HL-60/S4 treated with retinoic acid at 250 ng/mL for 4 days and 3 days (cell line): ENCODE results near the gene DDX1.
"Not testable (repeated sequence)": the region's sequence is repeated elsewhere in the genome, so short reads cannot be mapped to it uniquely, and the experiment has no call there.

Source experiments
- in situ Hi-C: fragments of 300-500 bp; cut with MboI; formaldehyde crosslinking; loops from 2 replicates; pipeline ENCODE4 v1.7.0; 2022; ENCODE audit warnings: low sequenced_read_pairs

DDX1 gene

DNA sequence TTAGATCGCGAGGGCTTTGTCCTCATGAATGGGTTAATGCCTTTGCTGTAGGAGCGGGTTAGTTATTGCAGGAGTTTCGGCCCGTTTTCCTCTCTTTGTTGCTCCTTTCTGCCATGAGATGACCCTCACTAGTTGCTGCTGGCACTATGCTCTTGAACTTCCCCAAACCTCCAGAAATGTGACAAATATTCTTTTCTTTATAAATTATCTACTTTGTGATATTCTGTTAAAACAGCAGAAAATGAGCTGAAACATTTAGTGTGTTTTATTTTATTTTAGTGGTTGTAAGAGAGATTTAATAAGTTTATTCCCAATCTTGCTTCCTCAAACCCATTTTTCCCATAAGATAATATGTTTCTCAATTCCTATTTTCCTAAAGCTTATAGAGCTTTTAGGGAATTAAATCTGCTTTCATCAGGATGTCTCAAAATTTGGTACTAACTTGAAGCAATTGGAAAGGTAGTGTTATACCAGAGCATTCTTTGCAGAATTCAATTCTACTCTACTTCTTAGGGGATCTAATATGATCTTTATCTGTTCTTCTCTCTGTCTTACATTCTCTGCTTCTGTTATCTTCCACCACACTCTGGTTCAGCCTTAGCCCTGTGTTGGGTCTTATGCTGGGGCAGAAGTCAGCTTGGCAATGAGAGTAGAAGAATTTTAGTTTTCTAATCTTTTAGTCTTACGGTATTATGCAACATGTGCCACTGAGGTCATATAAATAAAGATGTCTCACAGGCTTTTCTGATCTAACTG is 23.1 kb downstream of the DDX1 start:
- in situ Hi-C loops, result no loop called here

DNA sequence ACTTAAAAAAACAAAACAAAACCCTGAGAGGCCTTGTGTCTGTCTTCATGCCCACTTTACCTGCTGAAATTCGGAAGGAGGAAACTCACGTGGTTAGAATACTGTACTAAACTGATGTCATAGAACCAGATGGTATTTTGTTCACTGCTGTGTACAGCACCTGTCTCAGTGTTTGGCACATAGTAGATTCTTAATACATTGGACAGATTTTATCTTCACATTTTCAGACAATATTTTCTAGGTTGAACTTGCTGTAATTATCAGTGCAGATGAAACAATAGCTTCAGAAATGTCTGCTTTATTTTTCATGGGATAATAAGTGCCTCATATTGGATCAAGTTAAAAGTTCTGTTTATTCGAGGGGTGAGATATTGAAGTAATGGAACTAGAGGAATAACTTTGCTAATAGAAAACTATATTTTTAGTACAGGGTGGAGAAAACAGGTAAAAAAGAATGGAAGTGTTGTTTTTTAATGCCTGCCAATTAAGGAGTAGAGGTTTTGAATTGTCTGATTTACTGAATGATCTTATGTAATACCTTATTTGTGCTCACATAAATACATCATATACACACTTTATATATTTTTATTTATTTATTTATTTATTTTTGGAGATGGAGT is 23.7 kb downstream of the DDX1 start:
- in situ Hi-C loops, result no loop called here

DNA sequence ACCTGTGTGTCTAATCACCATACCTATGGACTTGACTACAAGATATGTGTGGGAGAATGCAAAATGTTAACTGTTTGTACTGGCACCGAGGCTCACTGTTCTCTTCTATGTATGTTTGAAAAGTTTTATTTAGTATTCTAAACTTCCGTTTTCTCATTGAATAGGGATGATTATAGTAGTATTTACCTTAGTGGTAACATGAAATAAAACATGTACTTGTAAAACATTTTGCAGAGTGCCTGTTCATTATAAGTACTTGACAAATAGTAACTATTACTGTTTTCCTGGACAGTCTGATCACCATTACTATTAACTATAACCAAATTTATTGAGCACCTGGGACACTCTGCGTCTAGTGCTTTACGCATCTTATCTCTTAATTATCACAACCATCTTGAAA is 24.8 kb downstream of the DDX1 start:
- in situ Hi-C loops, result no loop called here

DNA sequence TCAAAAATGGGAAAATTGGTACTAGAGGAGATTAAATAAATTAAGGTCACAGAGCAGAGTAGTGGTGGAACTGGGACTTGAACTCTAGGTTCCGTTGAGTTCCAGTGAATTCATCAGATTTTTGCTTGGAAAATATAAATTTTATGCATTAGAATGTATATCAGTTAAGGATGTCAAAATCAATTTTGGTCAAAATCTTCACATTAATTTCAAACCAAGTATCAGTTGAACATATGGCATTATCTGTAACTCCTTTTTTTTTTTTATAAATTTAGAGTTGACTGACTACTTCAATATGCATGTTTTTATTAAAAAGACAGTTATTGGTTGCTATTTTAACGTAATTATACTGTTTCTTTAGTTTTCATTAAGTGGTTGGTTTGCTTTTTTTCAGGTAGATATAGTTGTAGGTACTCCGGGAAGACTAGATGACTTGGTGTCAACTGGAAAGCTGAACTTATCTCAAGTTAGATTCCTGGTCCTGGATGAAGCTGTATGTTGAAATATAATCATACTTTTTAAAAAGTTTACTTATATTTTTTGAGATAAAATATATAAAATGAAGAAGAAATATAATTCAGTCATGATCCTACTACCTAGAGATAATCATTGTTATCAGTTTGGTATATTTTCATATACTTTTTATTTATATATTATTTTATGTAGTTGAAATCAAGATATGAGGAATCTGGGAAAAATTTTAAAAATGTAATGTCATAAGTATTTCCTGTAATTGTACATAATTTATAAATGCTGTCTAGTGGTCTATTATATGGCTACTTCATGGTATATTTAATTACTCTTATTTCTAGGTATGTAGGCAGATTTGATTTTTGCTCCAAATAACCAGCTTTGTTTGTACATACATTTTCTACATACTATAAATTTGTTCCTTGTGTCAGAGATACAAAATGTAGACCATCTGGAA is 25.4 kb downstream of the DDX1 start:
- in situ Hi-C loops, result no loop called here

DNA sequence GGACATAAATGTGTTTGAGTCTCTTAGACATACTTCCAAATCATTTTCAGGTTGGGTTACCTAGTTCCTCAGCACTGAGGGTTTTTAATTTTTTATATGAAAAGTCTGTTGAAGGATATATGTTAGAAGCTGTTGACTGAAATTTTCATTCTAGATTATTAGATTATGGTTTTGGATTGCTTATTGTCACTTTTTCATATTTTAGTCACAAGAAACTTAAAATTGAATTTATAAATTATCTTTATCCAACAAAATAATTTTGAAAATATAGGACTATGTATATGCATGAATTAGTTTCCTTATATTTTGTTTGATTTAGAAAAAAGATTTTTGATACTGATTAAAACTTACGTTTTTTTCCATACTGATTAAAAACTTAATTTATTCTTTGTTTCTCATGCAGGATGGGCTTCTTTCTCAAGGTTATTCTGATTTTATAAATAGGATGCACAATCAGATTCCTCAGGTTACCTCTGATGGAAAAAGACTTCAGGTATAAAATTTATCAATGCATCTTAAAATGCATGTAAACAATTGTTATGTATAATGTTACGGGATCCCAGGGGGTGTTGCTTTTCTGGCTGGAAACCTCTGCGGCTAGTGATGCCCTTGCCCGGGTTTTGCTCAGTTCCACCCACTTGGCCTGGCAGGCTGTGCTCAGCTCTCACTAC is 26.2 kb downstream of the DDX1 start:
- in situ Hi-C loops, result no loop called here

DNA sequence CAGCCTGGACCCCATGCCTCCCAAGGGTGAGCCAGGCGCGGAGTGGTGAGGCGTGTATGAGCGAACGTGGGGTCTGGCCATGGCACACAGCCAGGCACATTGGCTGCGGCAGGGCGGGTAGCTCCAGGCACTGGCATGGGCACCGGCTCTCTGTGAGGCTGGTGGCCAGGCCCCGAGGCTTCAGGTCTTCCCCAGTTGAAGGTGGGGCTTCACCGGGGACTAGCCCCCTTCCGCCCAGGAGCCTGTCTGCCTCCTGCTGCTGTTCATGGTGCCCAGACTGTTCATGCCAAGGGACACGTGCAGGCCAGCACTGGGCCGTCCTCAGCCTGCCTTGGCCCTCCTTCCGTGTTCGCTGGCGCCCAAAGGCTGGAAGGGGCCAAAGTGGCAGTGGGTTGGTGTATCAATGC is 26.8 kb downstream of the DDX1 start:
- in situ Hi-C loops, result no loop called here

DNA sequence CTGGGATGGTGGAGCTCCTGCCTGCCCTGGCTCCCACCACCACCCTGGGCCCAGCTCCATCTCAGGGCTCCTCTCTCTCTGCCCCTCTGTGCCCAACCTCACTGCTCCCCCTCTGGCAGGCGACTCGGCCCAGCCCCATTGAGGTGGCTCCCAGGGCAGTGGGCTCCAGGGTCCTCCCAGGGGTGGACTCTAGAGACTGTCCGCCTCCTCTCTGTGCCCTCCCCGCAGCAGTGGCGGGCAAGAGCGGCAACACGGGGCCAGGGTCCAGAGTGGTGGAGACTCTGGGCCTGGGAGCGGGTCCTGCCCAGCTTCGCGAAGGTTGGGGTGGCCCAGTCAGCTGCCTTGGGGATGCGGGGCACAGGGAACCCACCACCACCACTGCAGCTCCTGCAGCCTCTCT is 27.4 kb downstream of the DDX1 start:
- in situ Hi-C loops, result no loop called here

DNA sequence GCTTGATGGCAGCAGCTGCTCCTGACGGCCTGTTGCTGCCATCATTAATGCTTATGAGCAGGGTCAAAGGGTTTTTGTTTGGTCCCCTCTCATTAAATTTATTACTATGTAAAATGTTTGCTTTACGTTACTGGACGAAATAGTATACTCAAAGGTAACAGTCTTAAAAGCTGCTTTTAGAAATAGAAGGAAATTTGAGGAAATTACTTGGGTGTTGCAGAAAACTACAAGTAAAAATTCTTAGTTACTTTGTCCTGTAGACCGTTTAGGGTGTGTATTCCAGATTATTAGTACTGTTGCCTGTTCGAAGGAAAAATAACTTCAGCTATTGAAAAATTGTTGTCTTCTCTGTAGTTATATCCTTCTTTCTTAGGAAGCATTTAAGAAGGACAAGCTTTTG is 27.8 kb downstream of the DDX1 start:
- in situ Hi-C loops, result no loop called here

DNA sequence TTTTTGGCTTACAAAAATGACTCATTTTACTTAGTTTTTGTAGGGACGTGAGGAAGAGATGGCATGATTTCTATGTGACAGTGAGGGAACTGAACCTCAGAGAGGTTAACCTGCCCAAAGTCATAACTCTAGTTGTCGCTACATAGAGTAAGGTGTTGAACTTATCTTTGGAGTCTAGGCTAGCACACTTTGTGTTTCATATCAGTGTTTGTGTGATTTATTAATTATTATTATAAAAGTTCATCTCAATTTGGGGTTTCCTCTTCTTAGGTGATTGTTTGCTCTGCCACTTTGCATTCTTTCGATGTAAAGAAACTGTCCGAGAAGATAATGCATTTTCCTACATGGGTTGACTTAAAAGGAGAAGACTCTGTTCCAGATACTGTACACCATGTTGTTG is 28.3 kb downstream of the DDX1 start:
- in situ Hi-C loops, result no loop called here

DNA sequence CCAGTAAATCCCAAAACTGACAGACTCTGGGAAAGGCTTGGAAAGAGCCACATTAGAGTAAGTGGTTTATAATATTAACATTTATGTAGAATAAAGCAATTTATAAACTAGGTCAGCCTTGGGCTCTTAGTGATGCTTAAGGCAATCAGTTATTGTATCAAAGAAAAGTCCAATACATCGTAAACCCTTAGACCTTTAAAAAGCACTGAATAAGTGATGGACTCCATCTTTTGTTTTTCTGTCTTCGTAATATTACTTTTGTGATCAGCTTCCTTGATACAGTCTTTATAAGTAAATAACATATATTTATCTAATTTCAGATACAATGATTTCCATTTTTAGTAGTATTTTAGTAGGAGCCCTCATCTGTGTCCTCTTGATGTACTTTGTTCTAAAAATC is 28.7 kb downstream of the DDX1 start:
- in situ Hi-C loops, result no loop called here

DNA sequence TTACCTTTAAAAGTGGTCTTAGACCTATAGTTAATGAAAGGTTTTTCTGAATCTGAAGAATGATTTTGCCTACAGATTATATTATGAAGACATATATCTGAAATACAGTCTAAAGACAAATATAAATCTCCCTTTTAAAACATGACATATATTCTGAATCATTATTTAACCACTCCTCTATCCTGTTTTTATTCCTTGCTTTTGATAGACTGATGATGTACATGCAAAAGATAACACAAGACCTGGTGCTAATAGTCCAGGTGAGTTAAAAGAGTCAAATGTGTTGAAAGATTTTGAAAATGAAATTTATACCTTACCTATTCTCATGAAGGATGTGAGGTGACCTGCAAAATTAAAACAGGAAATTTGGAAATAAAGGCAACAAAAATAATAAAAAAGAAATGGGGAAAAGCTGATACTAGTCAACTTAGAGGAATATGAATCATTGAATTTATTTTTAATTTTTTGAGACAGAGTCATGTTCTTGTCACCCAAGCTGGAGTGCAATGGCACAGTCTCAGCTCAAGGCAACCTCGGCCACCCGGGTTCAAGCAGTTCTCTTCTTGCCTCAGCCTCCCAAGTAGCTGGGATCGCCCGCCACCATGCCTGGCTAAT is 29.3 kb downstream of the DDX1 start:
- in situ Hi-C loops, result no loop called here

DNA sequence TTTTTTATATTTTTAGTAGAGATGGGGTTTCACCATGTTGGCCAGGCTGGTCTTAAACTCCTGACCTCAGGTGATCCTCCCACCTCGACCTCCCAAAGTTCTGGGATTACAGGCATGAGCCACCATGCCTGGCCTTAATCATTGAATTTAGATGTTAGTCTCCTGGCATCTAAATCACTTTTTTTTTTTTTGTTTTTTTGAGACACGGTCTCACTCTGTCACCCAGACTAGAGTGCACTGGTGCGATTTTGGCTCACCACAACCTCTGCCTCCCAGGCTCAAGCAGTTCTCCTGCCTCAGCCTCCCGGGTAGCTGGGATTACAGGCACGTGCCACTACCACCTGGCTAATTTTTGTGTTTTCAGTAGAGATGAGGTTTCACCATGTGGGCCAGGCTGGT is 29.8 kb downstream of the DDX1 start:
- in situ Hi-C loops, result not testable (repeated sequence)

DNA sequence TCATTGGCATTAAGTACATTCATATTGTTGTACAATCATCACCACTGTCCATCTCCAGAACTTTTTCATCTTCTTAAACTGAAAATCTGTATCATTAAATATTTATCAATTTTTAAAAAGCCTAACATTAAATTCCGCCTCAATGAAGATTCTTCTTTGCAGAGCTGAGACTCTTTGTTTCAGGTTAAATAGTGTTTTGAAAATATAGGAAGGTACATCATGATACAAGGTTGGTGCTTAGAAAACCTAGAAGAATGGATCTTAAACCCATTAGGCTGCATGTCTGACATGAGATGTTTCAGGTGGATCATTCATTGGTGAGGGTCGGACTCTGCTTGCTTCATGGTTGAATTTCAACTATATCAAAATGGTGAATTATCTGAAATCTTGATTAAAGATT is 30.5 kb downstream of the DDX1 start:
- in situ Hi-C loops, result no loop called here

DNA sequence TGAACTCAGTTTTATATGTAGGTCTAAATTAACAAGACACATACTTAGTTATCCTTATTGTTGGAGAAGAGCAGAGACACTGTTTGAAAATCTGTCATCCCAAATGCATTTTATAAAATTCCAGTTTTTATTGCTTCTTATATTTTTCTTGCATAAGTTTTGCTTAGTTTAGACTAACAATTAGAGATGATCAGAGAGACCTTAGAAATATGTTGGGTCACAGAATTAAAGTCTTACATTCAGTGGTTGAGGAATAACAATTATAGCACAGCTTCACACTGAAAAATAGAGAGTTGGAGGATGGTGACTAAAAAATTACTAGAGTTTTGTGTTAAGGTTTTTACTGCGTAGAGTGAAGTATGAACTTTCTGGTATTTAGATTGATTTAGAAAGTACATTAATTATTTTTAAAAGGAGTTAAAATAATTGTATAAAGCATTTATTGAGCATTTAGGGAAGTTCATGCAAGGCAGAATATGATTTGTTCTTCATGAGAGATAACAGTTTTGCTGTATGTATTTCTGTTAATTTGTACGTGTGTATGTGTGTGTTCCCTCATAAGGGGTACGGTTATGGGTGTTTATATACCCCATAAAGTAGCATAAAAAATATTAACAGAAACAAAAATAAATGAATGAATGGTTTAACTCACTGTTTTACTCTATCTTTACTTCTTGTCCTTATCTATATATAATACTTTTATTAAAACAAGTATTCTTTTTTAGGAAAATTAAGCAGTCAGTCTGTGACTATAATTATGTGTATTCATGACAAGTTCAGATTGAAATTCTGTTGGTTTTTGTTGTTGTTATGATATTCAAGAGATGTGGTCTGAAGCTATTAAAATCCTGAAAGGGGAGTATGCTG is 31.2 kb downstream of the DDX1 start:
- in situ Hi-C loops, result no loop called here

DNA sequence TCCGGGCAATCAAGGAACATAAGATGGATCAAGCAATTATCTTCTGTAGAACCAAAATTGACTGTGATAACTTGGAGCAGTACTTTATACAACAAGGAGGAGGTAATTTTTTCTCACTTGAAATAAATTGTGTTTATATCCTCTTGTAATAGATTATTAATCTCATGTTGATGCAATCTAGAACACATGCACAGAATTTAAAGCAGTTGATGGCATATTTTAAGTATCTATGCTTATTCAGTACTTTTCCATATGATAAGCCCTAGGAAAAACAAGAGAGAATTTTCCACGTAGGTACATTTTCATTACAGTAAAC is 31.8 kb downstream of the DDX1 start:
- in situ Hi-C loops, result no loop called here

DNA sequence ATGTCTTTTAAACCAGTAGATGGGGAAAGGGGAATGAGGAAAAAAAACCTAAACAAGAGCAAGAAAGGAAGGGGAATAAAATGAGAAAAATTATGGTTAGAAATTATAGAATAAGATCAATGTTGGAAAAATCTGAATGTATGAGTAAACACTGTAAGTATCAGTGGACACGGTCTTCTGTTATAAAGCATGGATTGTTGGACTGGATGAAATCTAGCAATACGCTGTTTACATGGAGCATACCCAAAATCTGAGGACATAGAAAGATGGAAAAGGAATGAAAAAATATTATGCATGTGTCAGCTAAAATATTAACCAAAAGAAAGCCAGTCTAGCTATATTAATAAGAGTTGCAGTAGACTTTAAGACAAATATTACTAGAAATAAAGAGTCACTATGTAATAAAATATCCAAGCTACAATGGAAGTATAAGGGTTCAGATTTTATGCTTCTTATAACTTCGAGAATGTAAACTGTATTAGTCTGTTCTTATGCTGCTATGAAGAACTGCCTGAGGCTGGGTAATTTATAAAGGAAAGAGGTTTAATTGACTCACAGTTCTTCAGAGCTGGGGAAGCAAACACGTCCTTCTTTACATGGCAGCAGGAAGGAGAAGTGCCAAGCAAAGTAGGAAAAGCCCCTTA is 32.4 kb downstream of the DDX1 start:
- in situ Hi-C loops, result no loop called here

DNA sequence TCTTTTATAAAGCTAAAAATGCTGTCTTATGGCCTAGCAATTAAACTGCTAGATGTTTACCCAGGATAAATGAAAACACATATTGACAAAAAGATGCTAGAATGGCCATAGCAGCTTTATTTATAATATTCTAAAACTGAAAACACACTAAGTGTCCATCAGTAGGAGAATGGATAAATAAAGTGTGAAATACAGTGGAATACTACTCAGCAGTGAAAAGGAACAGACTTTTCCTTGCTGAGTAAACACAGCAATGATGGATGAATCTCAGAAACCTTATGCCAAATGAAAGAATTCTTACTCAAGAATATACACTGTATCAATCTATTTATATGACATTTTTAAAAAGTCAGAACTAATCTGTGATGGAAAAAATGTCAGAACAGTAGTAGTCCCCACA is 33.2 kb downstream of the DDX1 start:
- in situ Hi-C loops, result no loop called here

DNA sequence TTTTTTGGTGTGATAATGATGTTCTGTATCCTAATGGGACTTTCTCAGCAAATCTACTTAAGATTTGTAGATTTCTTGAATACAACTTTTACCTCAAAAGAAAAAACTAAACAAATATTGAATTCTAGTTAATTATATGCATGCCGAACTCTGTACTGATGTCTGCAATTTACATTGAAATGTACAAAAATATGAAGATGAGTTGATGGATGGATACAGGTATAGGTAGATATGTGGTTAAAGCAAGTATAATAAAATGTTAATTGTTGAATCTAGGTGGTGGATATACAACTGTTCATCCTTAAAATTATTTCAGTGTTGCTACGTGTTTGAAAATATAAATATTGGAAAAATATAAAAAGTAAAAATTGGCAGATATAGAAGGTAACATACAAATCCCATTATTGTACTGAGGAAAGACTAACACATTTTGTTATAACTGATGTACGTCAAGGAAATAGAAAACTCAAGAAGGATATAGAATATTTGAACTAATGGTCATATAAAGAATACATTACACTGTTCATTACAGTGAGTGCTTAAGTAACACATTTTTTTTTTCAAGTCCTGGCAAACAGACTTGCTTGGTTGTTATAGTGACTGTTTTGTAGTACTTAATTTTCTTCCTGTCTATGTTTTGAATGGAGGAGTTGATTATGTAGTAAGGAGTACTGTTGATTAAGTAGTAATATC is 33.8 kb downstream of the DDX1 start:
- in situ Hi-C loops, result no loop called here

DNA sequence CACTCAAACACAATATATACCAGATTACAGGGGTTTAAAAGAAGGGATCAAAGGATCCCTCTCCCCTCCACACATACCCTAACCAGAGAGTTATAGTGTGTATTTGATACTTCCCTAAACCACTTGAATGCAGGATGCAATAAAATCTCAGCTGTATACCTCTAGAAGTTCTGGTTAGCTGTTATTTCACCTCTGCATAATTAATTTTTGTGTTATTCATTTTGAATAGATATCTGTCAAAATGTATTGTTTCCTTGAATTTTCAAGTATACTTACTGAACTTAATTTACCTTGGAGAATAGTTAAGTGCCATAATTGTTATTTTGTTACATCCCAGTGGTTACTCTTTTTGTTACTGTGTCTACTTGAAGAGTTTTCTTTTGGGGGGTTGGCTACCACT is 34.5 kb downstream of the DDX1 start:
- in situ Hi-C loops, result no loop called here
